ENCODE measurements around the gene NREP.

Gene NREP

GRCh38 chr5:111756581-111757354, at the start of gene NREP:
Gene NREP, minus strand, starts transcription at chr5:111757194. Its CDS starts 1,422 bp downstream, at chr5:111755772.
- DNase-seq (ENCODE audit: extremely low read depth in 1 of 2, low read depth in 1 of 2): no peak

GRCh38 chr5:111806753-111807152, 49.8 kb upstream of the NREP start:
- no peak for DNase-seq (ENCODE audit: extremely low read depth in 1 of 2, low read depth in 1 of 2)

GRCh38 chr5:111806156-111806555, 49.2 kb upstream of the NREP start:
- no peak for DNase-seq (ENCODE audit: extremely low read depth in 1 of 2, low read depth in 1 of 2)

- no peak for DNase-seq (ENCODE audit: extremely low read depth in 1 of 2, low read depth in 1 of 2)
Observed at GRCh38 chr5:111805071-111805470, 48.1 kb upstream of the NREP start.

GRCh38 chr5:111800351-111800750, 43.4 kb upstream of the NREP start:
- no peak for DNase-seq (ENCODE audit: extremely low read depth in 1 of 2, low read depth in 1 of 2)

GRCh38 chr5:111795142-111795541, 38.1 kb upstream of the NREP start:
- no peak for DNase-seq (ENCODE audit: extremely low read depth in 1 of 2, low read depth in 1 of 2)

GRCh38 chr5:111792471-111793058, 35.6 kb upstream of the NREP start:
- no peak for DNase-seq (ENCODE audit: extremely low read depth in 1 of 2, low read depth in 1 of 2)

GRCh38 chr5:111790295-111790694, 33.3 kb upstream of the NREP start:
- DNase-seq (ENCODE audit: extremely low read depth in 1 of 2, low read depth in 1 of 2): no peak

- no peak for DNase-seq (ENCODE audit: extremely low read depth in 1 of 2, low read depth in 1 of 2)
Observed at GRCh38 chr5:111787006-111787405, 30.0 kb upstream of the NREP start.

- DNase-seq (ENCODE audit: extremely low read depth in 1 of 2, low read depth in 1 of 2): no peak
Observed at GRCh38 chr5:111784491-111785181, 27.6 kb upstream of the NREP start.

- no peak for DNase-seq (ENCODE audit: extremely low read depth in 1 of 2, low read depth in 1 of 2)
Observed at GRCh38 chr5:111783537-111783936, 26.5 kb upstream of the NREP start.

- DNase-seq (ENCODE audit: extremely low read depth in 1 of 2, low read depth in 1 of 2): no peak
Observed at GRCh38 chr5:111782216-111782615, 25.2 kb upstream of the NREP start.

- DNase-seq (ENCODE audit: extremely low read depth in 1 of 2, low read depth in 1 of 2): no peak
Observed at GRCh38 chr5:111781200-111781599, 24.2 kb upstream of the NREP start.

- no peak for DNase-seq (ENCODE audit: extremely low read depth in 1 of 2, low read depth in 1 of 2)
Observed at GRCh38 chr5:111779922-111780292, 22.9 kb upstream of the NREP start.

GRCh38 chr5:111779260-111779921, 22.4 kb upstream of the NREP start:
- no peak for DNase-seq (ENCODE audit: extremely low read depth in 1 of 2, low read depth in 1 of 2)

- DNase-seq (ENCODE audit: extremely low read depth in 1 of 2, low read depth in 1 of 2): no peak
Observed at GRCh38 chr5:111776913-111777781, 20.2 kb upstream of the NREP start.

- no peak for DNase-seq (ENCODE audit: extremely low read depth in 1 of 2, low read depth in 1 of 2)
Observed at GRCh38 chr5:111775224-111775623, 18.2 kb upstream of the NREP start.

- no peak for DNase-seq (ENCODE audit: extremely low read depth in 1 of 2, low read depth in 1 of 2)
Observed at GRCh38 chr5:111774525-111774924, 17.5 kb upstream of the NREP start.

- DNase-seq (ENCODE audit: extremely low read depth in 1 of 2, low read depth in 1 of 2): no peak
Observed at GRCh38 chr5:111772456-111773122, 15.6 kb upstream of the NREP start.

GRCh38 chr5:111769541-111769940, 12.5 kb upstream of the NREP start:
- DNase-seq (ENCODE audit: extremely low read depth in 1 of 2, low read depth in 1 of 2): no peak

All from stimulated activated CD8-positive, alpha-beta memory T cell treated with anti-CD3 and anti-CD28 coated beads, Interleukin-7, amount 100 ng/mL, for 48 hours (primary cell).